T-helper 9 cell (primary cell): Measurements from ENCODE around the gene PDS5A.
"Not testable (repeated sequence)": the region's sequence is repeated elsewhere in the genome, so short reads cannot be mapped to it uniquely, and the experiment has no call there.

Source experiments
- DNase-seq: peaks from one replicate; pipeline ENCODE4 v3.0.0-alpha.2; 2020

PDS5A gene

DNA sequence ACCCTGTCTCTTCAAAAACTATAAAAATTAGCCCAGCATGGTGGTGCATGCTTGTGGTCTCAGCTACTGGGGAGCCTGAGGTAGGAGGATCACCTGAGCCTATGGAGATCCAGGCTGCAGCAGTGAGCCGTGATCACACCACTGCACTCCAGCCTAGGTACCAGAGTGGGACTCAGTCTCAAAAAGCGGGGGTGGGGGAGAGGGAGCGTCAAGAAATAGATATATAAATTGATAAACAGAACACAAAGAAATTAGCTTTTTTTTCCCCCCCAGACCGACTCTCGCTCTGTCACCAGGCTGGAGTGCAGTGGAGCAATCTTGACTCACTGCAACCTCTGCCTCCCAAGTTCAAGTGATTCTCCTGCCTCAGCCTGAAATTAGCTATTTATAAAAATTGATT lies 14.1 kb downstream of the PDS5A start:
- DNase-seq, result no peak

DNA sequence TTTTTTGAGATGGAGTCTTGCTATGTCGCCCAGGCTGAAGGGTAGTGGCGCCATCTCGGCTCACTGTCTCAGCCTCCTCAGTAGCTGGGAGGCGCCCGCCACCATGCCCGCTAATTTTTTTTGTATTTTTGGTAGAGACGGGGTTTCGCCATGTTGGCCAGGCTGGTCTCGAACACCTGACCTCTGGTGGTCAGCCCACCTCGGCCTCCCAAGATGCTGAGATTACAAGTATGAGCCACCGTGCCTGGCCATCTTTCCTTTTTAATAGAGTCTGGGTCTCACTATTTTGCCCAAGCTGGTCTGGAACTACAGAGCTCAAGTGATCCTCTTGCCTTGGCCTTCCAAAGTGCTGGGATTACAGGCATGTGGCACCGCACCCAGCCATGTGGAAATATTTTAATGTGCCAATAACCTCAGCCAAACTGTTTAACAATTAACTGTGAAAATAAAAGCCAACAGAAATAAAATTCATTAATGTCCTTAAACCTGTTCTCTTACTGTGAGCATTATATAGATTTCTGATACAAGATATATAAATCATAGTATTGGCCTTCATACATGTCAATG lies 16.3 kb downstream of the PDS5A start:
- DNase-seq, result no peak

DNA sequence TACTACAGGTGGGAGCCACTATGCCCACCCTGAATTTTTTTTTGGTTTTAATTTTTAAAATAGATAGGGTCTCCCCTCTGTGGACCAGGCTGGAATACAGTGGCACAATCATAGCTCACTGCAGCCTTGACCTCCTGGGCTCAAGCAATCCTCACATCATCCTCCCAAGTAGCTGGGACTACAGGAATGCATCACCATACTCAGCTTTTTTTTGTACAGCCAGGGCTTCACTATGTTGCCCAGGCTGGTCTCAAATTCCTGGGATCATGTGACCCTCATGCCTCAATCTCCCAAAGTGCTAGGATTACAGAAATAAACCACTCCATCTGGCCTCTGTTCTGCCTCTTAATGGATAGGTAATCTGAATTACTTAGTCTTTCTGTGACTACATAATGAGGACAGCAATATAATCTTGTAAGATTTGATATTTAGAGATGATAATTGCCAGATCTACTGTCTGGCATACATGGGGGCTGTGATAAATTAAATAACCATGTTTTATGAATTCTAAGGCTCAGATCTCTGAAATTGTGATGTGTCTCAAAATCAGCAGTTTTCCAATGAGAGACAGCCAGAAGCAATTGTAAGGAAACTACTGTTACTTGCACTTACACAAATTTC lies 26.7 kb downstream of the PDS5A start:
- DNase-seq, result no peak

DNA sequence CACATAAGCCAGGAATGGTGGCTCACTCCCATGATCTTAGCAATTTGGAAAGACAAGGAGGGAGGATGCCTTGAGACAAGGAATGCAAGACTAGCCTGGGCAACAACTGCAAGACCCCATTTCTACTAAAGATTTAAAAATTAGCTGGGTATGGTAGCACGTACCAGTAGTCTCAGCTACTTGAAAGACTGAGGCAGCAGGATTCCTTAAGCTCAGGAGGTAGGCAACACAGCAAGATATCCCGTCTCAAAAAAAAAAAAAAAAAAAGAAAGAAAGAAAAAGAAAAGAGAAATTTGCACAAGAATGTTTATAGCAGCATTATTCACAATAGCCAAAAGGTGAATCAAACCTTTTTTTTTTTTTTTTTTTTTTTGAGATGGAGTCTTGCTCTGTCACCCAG lies 29.7 kb downstream of the PDS5A start:
- no peak for DNase-seq

DNA sequence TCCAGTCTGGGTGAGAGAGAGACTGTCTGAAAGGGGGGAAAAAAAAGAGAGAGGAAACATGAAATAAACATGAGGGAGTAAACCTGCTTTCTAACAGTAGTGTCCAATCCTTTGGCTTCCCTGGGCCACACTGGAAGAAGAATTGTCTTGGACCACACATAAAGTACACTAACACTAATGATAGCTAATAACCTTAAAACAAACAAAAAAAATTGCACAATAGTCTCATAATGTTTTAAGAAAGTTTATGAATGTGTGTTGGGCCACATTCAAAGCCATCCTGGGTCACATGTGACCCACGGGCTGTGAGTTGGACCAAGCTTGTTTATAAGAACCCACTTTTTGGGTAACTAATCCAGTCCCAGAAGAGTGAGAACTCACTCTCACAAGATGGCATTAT lies 30.3 kb downstream of the PDS5A start:
- DNase-seq, result no peak

DNA sequence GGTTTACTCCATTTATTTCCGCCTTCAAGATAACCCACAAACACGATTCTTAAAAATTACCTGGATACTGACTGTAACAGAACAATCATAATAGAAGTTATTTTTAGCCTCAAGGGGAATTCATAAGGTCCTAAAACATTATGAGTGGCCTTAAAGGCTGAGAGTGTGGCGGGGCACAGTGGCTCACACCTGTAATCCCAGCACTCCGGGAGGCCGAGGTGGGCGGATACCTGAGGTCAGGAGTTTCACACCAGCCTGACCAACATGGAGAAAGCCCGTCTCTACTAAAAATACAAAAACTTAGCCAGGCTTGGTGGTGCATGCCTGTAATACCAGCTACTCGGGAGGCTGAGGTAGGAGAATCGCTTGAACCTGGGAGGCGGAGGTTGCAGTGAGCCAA lies 33.5 kb downstream of the PDS5A start:
- not testable (repeated sequence) for DNase-seq

DNA sequence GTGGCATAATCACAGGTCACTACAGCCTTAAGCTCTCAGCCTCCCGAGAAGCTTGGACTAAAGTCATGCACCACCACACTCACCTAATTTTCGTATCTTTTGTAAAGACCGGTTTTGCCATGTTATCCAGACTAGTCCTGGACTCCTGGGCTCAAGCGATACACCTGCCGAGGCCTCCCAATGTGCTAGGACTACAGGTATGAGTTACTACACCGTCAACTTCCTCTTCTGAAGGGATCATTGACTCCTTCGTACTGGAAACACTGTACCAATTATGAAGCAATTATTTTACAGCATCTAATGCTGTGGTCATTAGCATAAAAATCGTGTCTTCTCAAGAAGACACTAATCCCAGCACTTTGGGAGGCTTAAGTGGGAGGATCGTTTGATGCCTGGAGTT lies 35.2 kb downstream of the PDS5A start:
- DNase-seq, result no peak

DNA sequence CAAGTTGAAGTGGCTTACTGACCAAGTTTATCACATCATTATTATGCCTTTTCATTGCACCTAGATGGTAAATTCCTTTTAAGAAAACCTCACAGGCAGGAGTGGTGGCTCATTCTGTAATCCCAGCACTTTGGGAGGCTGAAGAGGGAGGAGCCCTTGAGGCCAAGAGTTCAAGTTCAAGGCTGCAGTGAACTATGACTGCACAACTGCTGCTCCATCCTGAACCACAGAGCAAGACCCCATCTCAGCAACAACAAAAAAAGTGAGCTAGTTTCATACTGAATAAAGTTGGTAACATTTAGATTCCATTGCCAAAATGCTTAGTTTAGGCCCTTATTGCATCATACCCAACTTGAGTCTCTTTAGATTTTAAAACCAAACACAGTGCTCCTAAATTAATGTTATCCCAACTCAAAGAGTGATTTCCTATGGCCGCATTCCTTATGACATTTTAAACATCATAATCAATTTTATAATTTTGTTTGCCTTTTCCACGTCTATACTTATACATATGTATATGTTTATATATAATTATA lies 36.0 kb downstream of the PDS5A start:
- no peak for DNase-seq

DNA sequence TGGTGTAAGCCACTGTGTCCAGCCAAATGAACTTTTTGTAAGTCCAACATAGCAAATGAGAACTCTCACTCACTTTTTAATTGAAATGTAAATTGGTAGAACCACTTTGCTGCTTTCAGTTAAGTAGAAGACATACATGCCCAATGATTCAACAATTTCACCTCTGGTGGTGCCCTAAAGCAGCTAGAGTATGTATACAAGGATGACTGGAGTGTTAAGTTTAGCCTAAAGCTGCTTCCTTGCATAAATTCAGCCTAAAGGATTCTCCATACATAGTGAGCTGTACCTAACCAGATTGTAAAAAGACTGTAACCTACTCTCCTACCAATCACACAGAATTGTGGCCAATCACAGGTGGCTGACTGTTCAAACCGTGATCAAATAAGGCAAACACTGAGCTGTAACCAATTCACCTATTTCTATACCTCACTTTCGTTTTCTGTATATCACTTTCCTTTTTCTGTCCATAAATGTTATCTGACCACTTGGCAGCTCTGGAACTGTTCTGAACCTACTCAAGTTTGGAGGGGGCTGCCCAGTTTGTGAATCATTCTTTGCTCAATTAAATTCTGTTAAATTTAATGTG lies 39.9 kb downstream of the PDS5A start:
- no peak for DNase-seq

DNA sequence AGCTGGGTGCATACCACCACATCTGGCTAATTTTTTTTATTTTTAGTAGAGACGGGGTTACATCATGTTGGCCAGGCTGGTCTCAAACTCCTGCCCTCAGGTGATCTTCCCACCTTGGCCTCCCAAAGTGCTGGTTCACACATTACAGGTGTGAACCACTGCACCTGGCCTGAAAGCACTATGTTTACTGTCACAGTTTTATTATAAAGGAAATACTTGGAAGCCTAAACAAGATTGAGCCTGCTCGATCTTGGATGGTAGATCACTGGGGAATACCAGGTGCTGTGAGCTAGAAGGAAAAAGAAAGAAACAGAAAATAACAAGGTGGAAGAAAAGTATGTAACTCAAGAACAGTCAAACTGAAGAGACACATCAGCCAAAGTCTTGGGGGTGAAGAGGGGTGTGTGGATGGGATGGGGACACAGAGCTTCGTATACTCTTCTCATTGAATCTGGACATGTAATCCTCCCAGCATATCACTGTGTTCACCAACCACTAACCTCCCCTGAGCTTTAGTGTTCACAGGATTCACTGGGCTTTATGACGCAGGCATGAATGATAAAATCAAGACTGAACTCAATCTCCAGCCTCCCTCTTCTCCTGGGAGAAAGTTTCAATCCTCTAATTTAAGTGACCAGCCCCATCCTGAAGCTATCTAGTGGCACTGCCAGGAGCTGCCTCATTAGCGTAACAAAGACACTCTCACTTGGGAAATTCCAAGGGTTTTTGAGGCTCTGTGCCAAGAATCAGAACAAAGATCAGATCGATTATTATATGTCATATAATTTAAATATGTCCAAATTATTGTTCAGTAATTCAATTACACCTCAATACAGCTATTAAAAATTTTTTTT lies 40.9 kb downstream of the PDS5A start:
- no peak for DNase-seq

DNA sequence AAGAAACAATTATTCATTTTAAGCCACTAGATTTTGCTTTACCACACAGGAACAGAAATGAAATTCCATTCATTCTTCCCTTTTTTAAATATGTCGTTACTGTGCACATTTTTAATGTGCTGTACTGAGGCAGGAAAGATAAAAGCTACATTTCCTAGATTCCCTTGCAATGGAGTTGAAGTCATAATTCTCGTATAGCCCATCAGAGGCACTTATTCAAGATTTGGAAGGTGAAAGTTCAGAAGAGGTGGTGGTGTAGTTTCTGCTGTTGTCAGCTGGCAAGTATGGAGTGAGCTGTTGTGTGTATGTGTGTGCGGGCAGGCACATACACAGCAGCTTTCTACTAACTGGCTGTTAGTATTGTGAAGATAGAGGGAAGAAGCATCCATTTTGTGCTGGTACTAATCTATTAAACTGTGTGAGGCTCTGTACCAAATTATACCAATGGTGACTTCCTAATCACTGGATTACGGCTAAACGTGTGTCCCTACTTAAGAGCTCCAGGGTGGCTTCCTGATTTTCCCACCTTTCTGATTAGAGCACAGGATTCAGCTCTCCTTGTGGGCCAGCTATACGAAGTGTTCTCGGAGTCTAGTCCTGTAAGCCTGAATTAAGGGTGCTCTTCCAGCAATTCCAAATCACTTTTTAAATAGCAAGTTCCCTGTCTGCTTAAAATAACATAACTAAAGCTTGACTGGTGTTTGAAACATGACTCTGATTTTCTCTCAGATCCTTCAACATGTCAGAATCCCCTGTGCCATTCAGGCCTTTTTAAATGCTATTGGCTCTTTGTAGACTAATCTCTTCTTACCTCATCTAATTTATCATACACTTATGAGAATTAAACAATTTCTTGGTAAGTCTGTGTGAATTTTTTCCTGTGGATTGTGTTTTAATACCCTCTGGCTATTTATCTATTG lies 43.8 kb downstream of the PDS5A start:
- no peak for DNase-seq

DNA sequence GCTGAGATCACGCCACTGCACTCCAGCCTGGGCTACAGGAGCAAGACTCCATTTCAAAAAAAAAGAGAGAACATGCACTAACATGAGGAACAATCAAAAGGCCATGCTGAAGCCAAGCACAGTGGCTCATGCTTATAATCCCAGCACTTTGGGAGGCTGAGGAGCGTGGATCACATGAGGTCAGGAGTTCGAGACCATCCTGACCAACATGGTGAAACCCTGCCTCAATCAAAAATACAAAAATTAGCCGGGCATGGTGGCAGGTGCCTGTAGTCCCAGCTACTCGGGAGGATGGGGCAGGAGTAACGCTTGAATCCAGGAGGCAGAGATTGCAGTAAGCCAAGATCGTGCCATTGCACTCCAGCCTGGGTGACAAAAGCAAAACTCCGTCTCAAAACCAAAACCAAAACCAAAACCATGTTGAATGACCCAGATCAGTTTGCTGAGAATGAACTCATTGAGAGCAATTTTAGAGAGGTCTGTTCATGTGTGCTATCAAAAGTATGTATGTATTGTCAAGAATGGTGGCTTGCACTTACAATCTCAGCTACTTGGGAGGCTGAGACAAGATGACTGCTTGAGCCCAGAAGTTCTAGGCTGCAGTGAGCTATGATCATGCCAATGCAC lies 44.8 kb downstream of the PDS5A start:
- DNase-seq, result no peak

DNA sequence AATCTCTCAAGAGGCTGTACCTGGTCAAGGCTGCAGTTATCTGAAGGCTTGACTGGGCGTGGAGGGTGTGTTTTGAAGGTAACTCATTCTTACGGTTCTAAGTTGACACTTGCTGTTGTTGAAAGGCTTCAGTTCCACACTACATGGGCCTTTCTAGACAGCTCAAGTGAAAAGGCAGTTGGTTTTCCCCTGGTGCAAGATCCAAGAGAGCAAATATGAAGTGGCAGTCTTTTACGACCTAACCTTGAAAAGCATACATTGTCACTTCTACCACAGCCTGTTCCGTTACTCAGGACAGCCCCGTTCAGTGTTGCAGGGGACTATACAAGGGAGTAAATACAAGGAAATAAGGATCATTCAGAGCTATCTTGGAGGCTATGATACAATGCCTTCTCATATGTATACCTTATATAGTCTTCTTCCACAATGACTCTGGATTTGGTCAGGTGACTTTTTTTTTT lies 46.2 kb downstream of the PDS5A start:
- DNase-seq, result no peak

DNA sequence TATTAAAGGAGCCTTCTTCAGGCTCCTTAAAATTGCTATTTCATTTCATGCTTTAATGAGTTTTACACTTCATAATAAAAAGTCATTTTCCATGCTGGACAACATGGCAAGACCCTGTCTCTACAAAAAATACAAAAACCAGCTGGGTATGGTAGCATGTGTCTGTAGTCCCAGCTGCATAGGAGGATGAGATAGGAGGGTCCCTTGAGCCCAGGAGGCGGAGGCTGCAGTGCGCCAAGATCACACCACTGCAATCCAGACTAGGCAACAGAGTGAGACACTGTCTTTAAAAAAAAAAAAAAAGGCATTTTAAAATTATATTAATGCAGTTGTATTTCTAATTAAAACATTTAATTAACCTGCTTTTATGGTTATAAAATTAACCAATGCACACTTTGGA lies 49.2 kb downstream of the PDS5A start:
- DNase-seq, result no peak

DNA sequence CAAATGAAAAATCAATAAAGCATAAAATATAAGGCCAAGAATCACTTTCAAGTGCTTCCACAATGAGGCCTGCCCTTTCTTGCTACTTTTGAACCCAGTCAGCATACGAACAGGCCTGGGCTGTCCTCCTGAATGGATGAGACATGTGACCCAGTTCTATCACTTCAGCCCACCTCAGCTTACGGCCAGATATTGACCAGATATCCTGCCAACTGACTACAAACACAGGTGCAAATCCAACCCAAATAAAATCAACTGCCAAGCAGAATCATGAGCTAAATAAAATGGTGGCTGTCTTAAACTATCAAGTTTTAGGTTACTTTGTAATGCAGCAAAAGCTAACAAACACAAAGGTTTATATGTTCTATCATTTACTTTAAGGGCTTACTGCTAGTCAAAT lies 53.7 kb downstream of the PDS5A start:
- DNase-seq, result no peak

DNA sequence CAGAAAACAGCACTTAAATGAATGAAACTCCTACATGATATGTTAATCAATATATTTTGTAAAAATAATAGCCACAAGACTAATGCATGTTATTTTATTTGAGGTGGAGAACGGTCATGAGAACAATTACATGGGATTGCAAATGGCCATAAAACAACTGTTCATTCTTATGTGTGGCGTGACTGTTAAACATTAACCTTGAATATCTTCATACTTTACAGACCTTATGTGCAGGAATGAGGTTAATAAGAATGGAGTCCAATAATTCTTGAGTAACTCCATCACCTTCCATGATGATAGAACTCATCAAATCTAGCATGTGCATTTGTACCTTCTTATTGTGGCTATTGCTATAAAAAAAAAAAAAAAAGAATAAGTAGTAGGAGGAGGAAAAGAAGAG lies 55.3 kb downstream of the PDS5A start:
- no peak for DNase-seq

DNA sequence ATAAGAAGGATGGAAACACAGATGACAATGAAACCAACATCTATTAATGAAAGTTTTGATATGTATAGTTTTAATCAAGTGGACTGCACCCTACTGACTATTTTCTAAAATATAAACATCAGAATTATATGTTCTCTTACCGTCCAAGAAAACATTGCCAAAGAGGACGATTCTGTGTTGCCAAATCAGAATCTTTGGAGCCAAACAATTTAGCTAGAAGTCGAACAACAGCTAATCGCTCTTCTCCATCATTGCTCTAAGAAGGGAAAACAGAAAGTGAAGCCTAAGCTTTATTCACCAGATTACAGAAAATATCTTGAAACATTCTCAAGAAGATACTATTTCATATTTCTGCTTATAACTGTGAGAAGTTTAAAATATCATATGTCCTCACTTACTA lies 64.2 kb downstream of the PDS5A start:
- DNase-seq, result no peak

DNA sequence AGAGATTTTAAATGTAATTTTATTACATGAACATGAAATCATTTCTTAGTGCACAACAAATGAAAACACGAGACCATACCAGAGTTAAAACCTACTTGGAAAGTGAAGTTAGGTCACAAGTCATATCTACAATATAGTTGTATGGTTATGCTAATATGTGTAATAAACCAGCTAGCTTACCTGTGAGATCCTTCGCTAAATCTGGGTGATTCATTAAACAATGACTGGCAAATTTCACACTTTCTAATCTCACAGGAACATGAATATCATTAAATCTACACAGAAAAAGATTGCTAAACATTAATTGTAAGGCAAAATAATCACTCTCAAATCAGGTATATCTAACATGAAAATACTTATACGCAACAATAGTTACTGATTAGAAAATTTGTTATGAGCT lies 67.6 kb downstream of the PDS5A start:
- DNase-seq, result no peak

DNA sequence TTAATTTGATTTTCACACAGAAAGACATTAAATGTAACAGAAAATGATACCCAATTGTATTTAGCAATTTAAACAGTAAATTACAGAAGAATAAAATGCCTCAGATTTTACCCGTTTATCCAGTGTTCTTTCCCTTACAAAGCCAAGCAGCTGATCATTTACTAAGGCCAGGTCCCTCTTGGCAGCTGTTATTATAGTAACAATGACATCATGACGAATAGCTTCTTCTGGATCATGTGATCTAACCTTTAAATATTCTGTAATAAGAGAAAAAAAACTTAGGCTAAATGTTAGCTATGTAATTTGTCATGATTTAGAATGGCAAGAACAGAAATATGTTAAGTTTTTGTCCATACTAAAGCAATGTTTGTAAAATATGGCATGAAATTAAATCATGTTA lies 69.4 kb downstream of the PDS5A start:
- DNase-seq, result no peak

DNA sequence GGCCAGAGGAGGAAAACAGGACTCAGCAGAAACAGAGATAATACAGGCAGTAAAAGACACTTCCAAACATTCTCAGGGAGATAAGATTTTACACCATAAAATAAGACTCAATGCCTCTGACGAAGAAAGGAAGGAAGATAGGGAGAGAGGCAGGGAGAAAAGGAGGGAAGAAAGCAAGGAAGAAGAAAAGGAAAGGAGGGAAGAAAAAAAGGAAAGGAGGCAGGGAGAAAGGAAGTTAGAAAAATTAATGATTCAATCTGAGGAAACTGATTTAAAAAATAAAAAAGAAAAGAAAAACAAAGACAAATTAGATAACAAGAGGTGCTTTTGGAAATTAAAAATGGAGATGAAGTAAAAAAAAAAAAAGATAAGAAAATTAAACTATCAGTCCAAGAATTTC lies 72.1 kb downstream of the PDS5A start:
- no peak for DNase-seq

DNA sequence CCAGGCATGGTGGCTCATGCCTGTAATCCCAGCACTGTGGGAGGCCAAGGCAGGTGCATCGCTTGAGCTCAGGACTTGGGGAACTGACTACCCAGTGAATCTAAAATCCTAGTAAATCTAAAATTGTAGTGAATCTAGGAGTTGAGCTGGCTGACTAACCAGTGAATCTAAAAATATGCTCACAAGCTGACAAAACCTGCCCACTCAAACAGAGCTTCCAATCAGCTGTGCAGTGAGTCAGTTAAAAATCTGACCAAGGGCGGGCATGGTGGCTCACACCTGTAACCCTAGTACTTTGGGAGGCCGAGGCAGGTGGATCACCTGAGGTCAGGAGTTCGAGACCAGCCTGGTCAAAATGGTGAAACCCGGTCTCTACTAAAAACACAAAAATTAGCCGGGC lies 72.7 kb downstream of the PDS5A start:
- not testable (repeated sequence) for DNase-seq

DNA sequence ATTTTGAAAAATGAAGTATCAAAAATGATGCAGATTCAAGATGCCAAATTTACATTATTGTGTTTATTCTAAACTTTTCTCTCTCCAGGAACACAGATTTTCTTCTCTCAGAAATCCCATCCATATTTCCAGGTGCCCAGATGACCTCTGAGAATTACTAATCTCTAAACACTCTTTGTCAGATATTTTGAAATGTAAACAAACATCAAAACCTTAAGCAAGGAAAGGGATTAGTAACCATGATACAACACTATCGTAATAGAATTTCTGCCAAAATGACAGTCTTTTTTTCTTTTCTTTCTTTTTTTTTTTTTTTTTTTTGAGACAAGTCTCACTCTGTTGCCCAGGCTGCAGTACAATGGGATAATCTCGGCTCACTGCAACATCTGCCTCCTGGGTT lies 76.7 kb downstream of the PDS5A start:
- DNase-seq, result no peak
